DND-41 (cell line): ENCODE measurements around the gene NXPH2.

Source experiments
- EZH2 ChIP-seq: IDR thresholded peaks from 3 replicates; pipeline ENCODE4 v1.6.1; 2012; ENCODE audit warnings: borderline replicate concordance, low read depth, mild to moderate bottlenecking, moderate library complexity, low read length, inconsistent platforms; ENCODE audit not compliant: severe bottlenecking
- TF ChIP-seq, protein P1 (sequence below): IDR thresholded peaks from 2 replicates; pipeline ENCODE4 v1.5.1; 2012; ENCODE audit warnings: borderline replicate concordance, low read length, moderate library complexity, mild to moderate bottlenecking; ENCODE audit not compliant: poor library complexity, severe bottlenecking; ENCODE audit errors: extremely low read depth

GRCh38 chr2:138794724-138795123, 14.5 kb upstream of the NXPH2 start:
- TF ChIP-seq, protein P1, sequence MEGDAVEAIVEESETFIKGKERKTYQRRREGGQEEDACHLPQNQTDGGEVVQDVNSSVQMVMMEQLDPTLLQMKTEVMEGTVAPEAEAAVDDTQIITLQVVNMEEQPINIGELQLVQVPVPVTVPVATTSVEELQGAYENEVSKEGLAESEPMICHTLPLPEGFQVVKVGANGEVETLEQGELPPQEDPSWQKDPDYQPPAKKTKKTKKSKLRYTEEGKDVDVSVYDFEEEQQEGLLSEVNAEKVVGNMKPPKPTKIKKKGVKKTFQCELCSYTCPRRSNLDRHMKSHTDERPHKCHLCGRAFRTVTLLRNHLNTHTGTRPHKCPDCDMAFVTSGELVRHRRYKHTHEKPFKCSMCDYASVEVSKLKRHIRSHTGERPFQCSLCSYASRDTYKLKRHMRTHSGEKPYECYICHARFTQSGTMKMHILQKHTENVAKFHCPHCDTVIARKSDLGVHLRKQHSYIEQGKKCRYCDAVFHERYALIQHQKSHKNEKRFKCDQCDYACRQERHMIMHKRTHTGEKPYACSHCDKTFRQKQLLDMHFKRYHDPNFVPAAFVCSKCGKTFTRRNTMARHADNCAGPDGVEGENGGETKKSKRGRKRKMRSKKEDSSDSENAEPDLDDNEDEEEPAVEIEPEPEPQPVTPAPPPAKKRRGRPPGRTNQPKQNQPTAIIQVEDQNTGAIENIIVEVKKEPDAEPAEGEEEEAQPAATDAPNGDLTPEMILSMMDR: no peak
- no peak for TF ChIP-seq EZH2
